WERI-Rb-1 (cell line): ENCODE results near the gene ZBTB7B.

ENCODE experiments used
- DNase-seq: peaks from one replicate; pipeline ENCODE4 v3.0.0-alpha.2; 2020
- H3K27ac ChIP-seq: fragments of 250-450 bp; sonication (Bioruptor Pico); 2 replicates; pipeline ENCODE4 v1.5.1; 2020; ENCODE audit warnings: mild to moderate bottlenecking, moderate library complexity
- H3K27me3 ChIP-seq: fragments of 250-450 bp; sonication (Bioruptor Pico); 2 replicates; pipeline ENCODE4 v1.5.1; 2021; ENCODE audit warnings: mild to moderate bottlenecking, low read depth, moderate library complexity; ENCODE audit not compliant: insufficient read depth, severe bottlenecking
- H3K36me3 ChIP-seq: fragments of 250-450 bp; sonication (Bioruptor Pico); 2 replicates; pipeline ENCODE4 v1.5.1; 2020; ENCODE audit warnings: mild to moderate bottlenecking, moderate library complexity
- H3K4me3 ChIP-seq: 2 replicates; pipeline ENCODE4 v1.5.1; 2011; ENCODE audit warnings: low read depth, mild to moderate bottlenecking, control low read depth, low read length
- H3K9me3 ChIP-seq: fragments of 250-450 bp; sonication (Bioruptor Pico); 2 replicates; pipeline ENCODE4 v1.5.1; 2021; ENCODE audit warnings: mild to moderate bottlenecking, moderate library complexity; ENCODE audit not compliant: severe bottlenecking
- CTCF ChIP-seq: IDR thresholded peaks from 2 replicates; pipeline ENCODE4 v1.5.1; 2011; ENCODE audit warnings: low read depth, mild to moderate bottlenecking, control low read depth, inconsistent platforms, low read length

ZBTB7B gene

GRCh38 chr1:155043301-155043702 is 40.7 kb downstream of the ZBTB7B start:
- H3K27ac ChIP-seq: no peak overlapping the region
- H3K27me3 ChIP-seq: no peaks in the 10 kb centered on the region
- no peaks in the 10 kb centered on the region for H3K36me3 ChIP-seq
- no peaks in the 10 kb centered on the region for H3K9me3 ChIP-seq
- no peak for DNase-seq
- no peak overlapping the region for H3K4me3 ChIP-seq
- TF ChIP-seq CTCF: no peak

GRCh38 chr1:155043793-155044192 is 41.2 kb downstream of the ZBTB7B start:
- no peak for DNase-seq
- Histone ChIP-seq H3K27me3 (no peaks in the 10 kb centered on the region), H3K36me3 (no peaks in the 10 kb centered on the region), H3K27ac (no peak overlapping the region), H3K9me3 (no peaks in the 10 kb centered on the region), H3K4me3 (no peak overlapping the region)
- no peak for TF ChIP-seq CTCF

- Histone ChIP-seq H3K36me3 (no peaks in the 10 kb centered on the region), H3K27ac (peak overlapping the region; percentile 71), H3K9me3 (no peaks in the 10 kb centered on the region), H3K4me3 (no peak overlapping the region), H3K27me3 (no peaks in the 10 kb centered on the region)
- no peak for TF ChIP-seq CTCF
- DNase-seq: no peak
These were observed 41.8 kb downstream of the ZBTB7B start for GRCh38 chr1:155044365-155044764.

- peak; percentile 99 for DNase-seq
- Histone ChIP-seq H3K27ac (peak overlapping the region; percentile 71), H3K9me3 (no peaks in the 10 kb centered on the region), H3K27me3 (no peaks in the 10 kb centered on the region), H3K36me3 (no peaks in the 10 kb centered on the region), H3K4me3 (no peak overlapping the region)
- peak; percentile 99 for TF ChIP-seq CTCF
These were observed 42.4 kb downstream of the ZBTB7B start for GRCh38 chr1:155044812-155045657.

- Histone ChIP-seq H3K27ac (peak overlapping the region; percentile 93), H3K27me3 (no peaks in the 10 kb centered on the region), H3K4me3 (no peak overlapping the region), H3K9me3 (no peaks in the 10 kb centered on the region), H3K36me3 (peaks cover 5% of the 10 kb centered on the region)
- 0 out of 2 replicates have a peak, but pooled peaks have one; percentile 9 for TF ChIP-seq CTCF
- DNase-seq: peak; percentile 96
These were observed 46.1 kb downstream of the ZBTB7B start for GRCh38 chr1:155048449-155049334.
